NOMO-1 treated with DMSO at 0.1 percent for 48 hours (cell line): ENCODE data around the gene HOXB2.

Experiments used
- DNase-seq: peaks from one replicate; lab custom pipeline; 2025; ENCODE audit not compliant: unreplicated experiment; lab: John Stamatoyannopoulos, UW

The HOXB2 gene

GRCh38 chr17:48579471-48579759 is 34.5 kb upstream of the HOXB2 start:
- no peak for DNase-seq

GRCh38 chr17:48578616-48579470 is 33.9 kb upstream of the HOXB2 start:
- DNase-seq = no peak

DNA sequence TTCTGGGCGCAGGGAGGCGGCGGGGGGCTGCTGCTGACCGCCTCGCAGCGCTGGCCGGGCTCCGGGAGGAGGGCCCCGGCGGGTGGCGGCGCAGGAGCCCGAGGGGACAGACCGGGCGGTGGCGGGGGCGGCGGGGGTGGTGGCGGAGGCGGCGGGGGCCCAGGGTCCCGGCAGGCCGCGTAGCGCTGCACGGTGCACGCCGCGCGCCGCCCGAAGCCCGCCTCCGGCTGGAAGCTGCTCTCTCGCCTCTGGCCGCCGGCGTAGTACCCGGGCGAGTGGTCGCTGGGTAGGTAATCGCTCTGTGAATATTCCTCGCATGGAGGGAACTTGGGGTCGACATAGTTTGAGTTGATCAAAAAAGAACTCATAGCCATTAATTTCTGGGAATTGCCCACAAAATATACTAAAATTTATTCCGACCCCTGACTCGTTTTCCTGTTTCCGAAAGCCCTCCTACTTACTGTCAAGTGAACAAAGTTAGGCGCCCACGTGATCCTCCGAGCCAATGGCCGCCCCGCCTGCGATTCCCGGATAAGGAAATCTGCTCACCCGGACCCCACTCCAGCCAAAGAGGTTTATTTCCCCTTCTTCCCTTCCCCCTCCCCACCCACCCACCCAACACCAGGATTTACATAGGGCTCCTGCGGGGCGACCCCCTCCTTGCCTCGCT is 33.2 kb upstream of the HOXB2 start, which contains the start of gene HOXB4:
Gene HOXB4 (minus strand): TSS at position 405 of the 670 bp plus-strand sequence. CDS start 31 bp downstream, at position 374.
- DNase-seq = peak; percentile 39

DNA sequence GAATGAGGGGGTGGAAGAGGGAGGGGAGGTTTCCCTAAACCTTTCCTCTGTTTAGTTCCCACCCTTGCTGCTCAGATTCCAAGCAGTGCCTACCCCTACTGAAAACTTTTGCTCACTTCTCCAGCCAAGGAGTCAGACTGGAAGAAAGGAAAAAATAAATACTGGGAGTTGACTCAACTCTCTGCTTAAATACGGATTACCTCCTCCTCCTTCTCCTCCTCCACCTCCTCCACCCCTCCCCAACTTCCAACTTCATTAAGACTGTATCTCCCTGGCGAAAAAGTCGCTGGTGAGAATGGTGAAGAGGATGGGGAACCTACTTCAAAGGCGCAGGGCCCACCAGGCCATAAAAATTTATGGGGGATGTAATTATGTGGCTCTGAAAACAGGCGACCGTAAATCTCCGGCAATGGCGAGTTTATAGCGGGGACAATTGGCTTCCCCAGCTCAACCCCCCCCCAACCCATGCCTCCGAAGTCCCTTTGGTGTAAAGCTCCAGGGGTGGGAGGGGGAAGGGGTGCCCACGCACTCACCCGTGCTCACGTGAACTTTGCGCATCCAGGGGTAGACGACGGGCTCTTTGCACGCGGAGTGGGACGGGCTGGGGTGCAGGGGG is 32.5 kb upstream of the HOXB2 start:
- DNase-seq = no peak

GRCh38 chr17:48576479-48577309 is 31.8 kb upstream of the HOXB2 start:
- no peak for DNase-seq

DNA sequence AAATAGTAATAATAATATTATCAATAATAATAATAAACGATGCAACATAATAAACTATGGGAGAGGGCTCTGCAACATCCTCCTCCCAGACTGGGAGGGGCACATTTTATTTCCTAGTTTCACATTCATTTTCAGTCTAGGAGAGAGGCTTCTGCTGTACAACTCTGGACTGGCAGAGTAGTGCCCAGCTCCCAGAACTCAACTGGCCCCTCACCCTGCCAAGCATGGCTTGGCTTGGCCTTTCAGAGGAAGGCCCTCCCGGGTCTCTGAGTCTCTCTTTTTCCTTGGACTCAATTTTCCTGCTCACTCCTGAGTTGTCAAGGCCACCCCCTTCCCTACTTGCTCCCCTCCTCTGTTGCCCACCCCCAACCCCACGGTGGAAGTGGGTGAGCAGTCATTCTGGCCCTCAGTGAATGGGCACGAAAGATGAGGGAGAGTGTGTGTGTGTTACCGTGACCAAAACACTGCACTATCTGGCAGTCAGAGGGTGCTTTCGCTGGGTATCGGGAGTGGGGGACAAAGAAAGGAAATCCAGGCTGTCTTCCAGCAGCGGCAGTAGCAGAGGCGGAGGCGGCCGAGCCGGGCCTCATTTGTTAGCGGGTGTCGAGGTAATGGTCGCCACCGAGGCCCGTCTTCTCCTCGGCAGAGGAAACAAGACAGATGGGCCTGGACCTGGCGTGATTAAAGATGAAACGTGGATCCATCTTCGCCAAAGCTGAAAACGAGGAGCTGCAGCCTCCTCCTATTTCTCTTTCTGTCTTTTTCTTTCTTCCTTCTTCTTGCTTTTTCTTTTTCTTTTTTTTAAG is 31.0 kb upstream of the HOXB2 start:
- no peak for DNase-seq

- DNase-seq = no peak
Observed at GRCh38 chr17:48575066-48575582, 30.2 kb upstream of the HOXB2 start.

- no peak for DNase-seq
Observed at GRCh38 chr17:48574505-48575065, 29.7 kb upstream of the HOXB2 start.

DNA sequence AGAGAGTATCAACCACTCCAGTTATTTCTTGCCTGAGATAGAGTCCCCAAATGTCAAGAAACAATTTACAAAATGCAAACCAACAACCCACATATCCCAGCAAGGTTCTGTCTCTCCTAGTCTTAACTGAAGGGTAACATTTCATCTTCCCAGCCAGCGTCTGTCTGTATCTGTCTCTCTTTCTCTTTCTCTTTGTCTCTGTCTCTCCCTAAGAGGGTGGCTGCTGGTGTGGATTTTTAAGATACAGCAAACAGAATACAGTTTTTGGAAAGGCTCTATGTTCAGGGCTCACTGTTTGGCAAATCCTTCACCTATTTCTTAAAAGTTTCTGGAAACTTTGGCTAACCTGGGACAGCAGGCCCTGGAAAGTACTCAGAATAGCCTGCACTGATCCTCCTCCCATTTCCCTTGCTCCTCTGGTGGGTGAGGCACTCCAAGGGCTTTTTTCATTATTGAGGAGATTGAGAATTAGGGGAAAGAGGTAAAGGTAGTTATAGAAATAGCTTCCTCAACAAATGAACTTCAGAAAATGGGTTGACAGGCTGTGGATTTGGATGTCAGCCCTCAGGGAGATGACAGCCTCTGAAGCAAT is 27.0 kb upstream of the HOXB2 start:
- no peak for DNase-seq

GRCh38 chr17:48571024-48571818 is 26.3 kb upstream of the HOXB2 start:
- no peak for DNase-seq

DNA sequence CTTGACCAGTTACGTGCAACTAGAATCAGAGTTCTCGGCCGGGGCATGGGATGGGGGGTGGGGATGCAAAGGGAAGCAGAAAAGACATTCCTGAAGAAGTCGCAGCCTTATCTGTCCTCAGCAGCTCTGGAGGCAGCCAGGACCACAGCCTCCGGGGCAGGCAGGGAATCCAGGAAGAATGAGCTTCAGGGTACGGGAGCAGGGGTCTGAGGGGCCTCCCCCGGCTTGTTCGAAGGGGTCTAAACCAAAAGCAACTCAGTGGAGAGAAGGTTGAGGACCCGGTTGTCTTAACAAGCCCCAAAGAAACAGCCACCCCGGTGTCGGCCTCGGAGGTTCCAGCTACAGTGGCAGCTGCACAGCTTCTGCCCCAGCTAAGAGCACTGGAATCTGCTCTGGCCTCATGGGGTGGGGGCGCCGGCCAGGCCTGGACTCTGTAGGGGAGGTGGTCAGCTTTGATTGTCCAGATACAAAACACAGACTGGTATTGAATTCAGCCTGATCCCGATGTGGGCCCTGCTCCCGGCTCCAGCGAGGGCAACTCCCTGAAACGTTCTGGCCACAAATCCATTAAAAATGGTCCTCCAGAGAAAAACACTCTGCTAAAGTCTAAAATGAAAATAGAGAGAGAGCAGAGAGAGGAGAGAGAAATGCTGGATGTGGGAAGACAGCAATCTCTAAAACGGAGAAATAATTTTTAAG is 25.6 kb upstream of the HOXB2 start:
- DNase-seq = no peak

- no peak for DNase-seq
Observed at GRCh38 chr17:48569674-48570324, 24.9 kb upstream of the HOXB2 start.

DNA sequence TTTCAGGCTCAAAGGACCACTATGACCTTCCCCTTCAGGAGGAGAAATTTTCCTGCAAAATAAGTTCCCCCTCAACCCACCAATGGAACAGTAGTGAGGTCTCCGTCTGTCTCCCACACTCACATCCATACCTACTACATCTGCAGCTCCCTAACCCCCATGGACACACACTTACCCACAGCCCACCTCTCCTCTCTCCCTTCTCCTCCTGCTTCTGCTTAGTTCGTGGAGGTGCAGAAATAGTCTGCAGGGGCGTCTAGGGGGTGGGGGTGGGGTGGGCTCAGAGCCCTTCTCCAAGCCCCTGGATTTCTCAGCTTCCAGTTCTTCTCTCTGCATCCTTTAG is 24.3 kb upstream of the HOXB2 start:
- DNase-seq = no peak

DNA sequence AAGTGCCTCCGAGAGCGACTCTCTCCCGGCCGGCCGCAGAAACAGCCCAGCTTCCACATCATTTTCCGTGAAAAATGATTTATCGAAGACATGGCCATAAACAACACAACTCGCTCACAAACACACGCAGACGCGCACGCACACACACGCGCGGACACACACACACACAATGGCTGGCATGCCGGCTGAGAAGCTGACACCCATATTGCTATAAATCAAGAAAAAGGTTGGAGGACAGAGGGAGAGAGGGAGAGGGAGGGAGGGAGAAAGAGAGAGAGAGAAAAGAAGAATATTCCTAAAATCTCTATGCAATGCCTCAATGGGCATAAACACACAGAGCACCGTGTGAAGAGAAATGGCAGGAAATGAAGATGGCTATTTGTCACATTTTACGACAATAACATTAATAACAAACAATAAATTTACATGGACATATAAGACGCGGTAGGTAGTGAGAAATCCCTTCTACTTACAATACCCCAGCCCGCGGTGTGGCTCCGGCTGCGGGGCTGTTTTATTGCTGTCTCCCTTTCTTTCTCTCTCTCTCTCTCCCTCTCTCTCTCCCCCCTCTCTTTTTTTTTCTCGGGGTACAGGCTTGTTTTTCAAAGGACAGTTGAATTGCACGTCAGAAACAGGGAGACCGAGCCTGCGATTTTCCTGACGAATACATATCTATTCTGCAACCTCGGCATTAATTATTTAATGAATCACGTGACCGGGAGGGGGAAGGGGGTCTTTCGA is 23.8 kb upstream of the HOXB2 start:
- DNase-seq = no peak

- DNase-seq = no peak
Observed at GRCh38 chr17:48567646-48568354, 22.9 kb upstream of the HOXB2 start.

- DNase-seq = no peak
Observed at GRCh38 chr17:48567209-48567608, 22.3 kb upstream of the HOXB2 start.
